ENCODE results near the gene LMTK2.

LMTK2 gene

GRCh38 chr7:98138672-98139071, 32.0 kb downstream of the LMTK2 start:
- DNase-seq = no peak

GRCh38 chr7:98142658-98143057, 36.0 kb downstream of the LMTK2 start:
- DNase-seq = no peak

- no peak for DNase-seq
Observed at GRCh38 chr7:98148607-98149006, 41.9 kb downstream of the LMTK2 start.

GRCh38 chr7:98149116-98149692, 42.5 kb downstream of the LMTK2 start:
- DNase-seq = no peak

GRCh38 chr7:98151884-98152283, 45.2 kb downstream of the LMTK2 start:
- no peak for DNase-seq

- no peak for DNase-seq
Observed at GRCh38 chr7:98156700-98157099, 50.0 kb downstream of the LMTK2 start.

- no peak for DNase-seq
Observed at GRCh38 chr7:98157761-98158160, 51.1 kb downstream of the LMTK2 start.

GRCh38 chr7:98162758-98163157, 56.1 kb downstream of the LMTK2 start:
- no peak for DNase-seq

GRCh38 chr7:98163269-98163668, 56.6 kb downstream of the LMTK2 start:
- no peak for DNase-seq

- DNase-seq = no peak
Observed at GRCh38 chr7:98163704-98164494, 57.2 kb downstream of the LMTK2 start.

GRCh38 chr7:98165827-98166667, 59.4 kb downstream of the LMTK2 start:
- DNase-seq = no peak

- no peak for DNase-seq
Observed at GRCh38 chr7:98166668-98166970, 60.0 kb downstream of the LMTK2 start.

GRCh38 chr7:98167653-98168052, 61.0 kb downstream of the LMTK2 start:
- DNase-seq = no peak

- DNase-seq = peak; percentile 48
Observed at GRCh38 chr7:98168181-98168903, 61.7 kb downstream of the LMTK2 start.

GRCh38 chr7:98168904-98169621, 62.4 kb downstream of the LMTK2 start:
- DNase-seq = no peak

GRCh38 chr7:98170966-98171365, 64.3 kb downstream of the LMTK2 start:
- DNase-seq = no peak

GRCh38 chr7:98171449-98171848, 64.8 kb downstream of the LMTK2 start:
- no peak for DNase-seq

- no peak for DNase-seq
Observed at GRCh38 chr7:98174334-98175259, 67.9 kb downstream of the LMTK2 start.

GRCh38 chr7:98175260-98175940, 68.7 kb downstream of the LMTK2 start:
- DNase-seq = no peak

GRCh38 chr7:98177553-98177952, 70.9 kb downstream of the LMTK2 start:
- no peak for DNase-seq

- DNase-seq = no peak
Observed at GRCh38 chr7:98178321-98178720, 71.7 kb downstream of the LMTK2 start.
